MM.1S (cell line): ENCODE measurements around the gene CHM.

Source experiments
- DNase-seq: peaks from one replicate; pipeline ENCODE4 v3.0.0-alpha.2; 2015
- H2AFZ ChIP-seq: fragments of 300-600 bp; sonication (generic); 2 replicates; pipeline ENCODE4 v1.6.0; 2016; ENCODE audit warnings: antibody characterized with exemption, low read length
- H3F3A ChIP-seq: fragments of 300-600 bp; sonication (generic); 2 replicates; pipeline ENCODE4 v1.6.1; 2016; ENCODE audit warnings: mild to moderate bottlenecking, antibody characterized with exemption, low read length, moderate library complexity, mixed read lengths; ENCODE audit not compliant: insufficient read depth
- H3K27ac ChIP-seq: fragments of 300-600 bp; sonication (generic); 2 replicates; pipeline ENCODE4 v1.5.1; 2016; ENCODE audit warnings: mild to moderate bottlenecking, low read length
- H3K27me3 ChIP-seq: fragments of 300-600 bp; sonication (generic); replicated peaks from 2 replicates; pipeline ENCODE4 v1.6.0; 2016; ENCODE audit warnings: low read length; ENCODE audit not compliant: insufficient read depth
- H3K36me3 ChIP-seq: fragments of 300-600 bp; sonication (generic); replicated peaks from 2 replicates; pipeline ENCODE4 v1.6.1; 2016; ENCODE audit warnings: mild to moderate bottlenecking, low read length, mixed read lengths; ENCODE audit not compliant: insufficient read depth
- H3K4me1 ChIP-seq: fragments of 300-600 bp; sonication (generic); 2 replicates; pipeline ENCODE4 v1.6.1; 2016; ENCODE audit warnings: low read length, mixed read lengths
- H3K4me2 ChIP-seq: fragments of 300-600 bp; sonication (generic); 2 replicates; pipeline ENCODE4 v1.6.0; 2016; ENCODE audit warnings: low read depth, low read length
- H3K4me3 ChIP-seq: fragments of 300-600 bp; sonication (generic); 2 replicates; pipeline ENCODE4 v1.5.1; 2016; ENCODE audit warnings: low read length, mixed read lengths
- H3K79me2 ChIP-seq: fragments of 300-600 bp; sonication (generic); 2 replicates; pipeline ENCODE4 v1.6.1; 2016; ENCODE audit warnings: mixed run types, low read length, mixed read lengths
- H3K9ac ChIP-seq: fragments of 300-600 bp; sonication (generic); 2 replicates; pipeline ENCODE4 v1.6.1; 2016; ENCODE audit warnings: low read length, mixed read lengths
- H3K9me2 ChIP-seq: fragments of 300-600 bp; sonication (generic); replicated peaks from 2 replicates; pipeline ENCODE4 v1.6.1; 2016; ENCODE audit warnings: mild to moderate bottlenecking, low read length, mixed read lengths; ENCODE audit not compliant: insufficient read depth
- H3K9me3 ChIP-seq: fragments of 300-600 bp; sonication (generic); replicated peaks from 2 replicates; pipeline ENCODE4 v1.6.1; 2016; ENCODE audit warnings: mild to moderate bottlenecking, low read length, mixed read lengths; ENCODE audit not compliant: insufficient read depth
- H4K20me1 ChIP-seq: fragments of 300-600 bp; sonication (generic); 2 replicates; pipeline ENCODE4 v1.6.1; 2016; ENCODE audit warnings: mild to moderate bottlenecking, low read length, moderate library complexity, mixed read lengths; ENCODE audit not compliant: insufficient read depth
- EZH2 ChIP-seq: fragments of 300-600 bp; sonication (generic); optimal IDR thresholded peaks from 2 replicates; pipeline ENCODE3; 2017; ENCODE audit warnings: low read depth, mild to moderate bottlenecking, antibody characterized with exemption, low read length, mixed read lengths
- EZH2phosphoT487 ChIP-seq: fragments of 300-600 bp; sonication (generic); IDR thresholded peaks from 2 replicates; pipeline ENCODE4 v1.6.1; 2018; ENCODE audit warnings: antibody characterized with exemption, low read length
- TF ChIP-seq, protein P1 (sequence below): fragments of 300-600 bp; sonication (generic); IDR thresholded peaks from 2 replicates; pipeline ENCODE4 v1.5.1; 2016; ENCODE audit warnings: antibody characterized with exemption, low read length, mixed read lengths

The CHM gene

GRCh38 chrX:85851418-85851817, 195.9 kb downstream of the CHM start:
- Histone ChIP-seq H2AFZ (no peak overlapping the region), H3K9me3 (no peaks in the 10 kb centered on the region), H3K9ac (no peak overlapping the region), H3K9me2 (no peaks in the 10 kb centered on the region), H4K20me1 (no peaks in the 10 kb centered on the region), H3K4me1 (no peaks in the 10 kb centered on the region), H3K27me3 (no peaks in the 10 kb centered on the region), H3K27ac (no peak overlapping the region), H3K4me3 (no peak overlapping the region), H3K4me2 (no peak overlapping the region), H3F3A (no peaks in the 10 kb centered on the region), H3K79me2 (no peaks in the 10 kb centered on the region), H3K36me3 (no peaks in the 10 kb centered on the region)
- TF ChIP-seq EZH2: no peak
- TF ChIP-seq, protein P1, sequence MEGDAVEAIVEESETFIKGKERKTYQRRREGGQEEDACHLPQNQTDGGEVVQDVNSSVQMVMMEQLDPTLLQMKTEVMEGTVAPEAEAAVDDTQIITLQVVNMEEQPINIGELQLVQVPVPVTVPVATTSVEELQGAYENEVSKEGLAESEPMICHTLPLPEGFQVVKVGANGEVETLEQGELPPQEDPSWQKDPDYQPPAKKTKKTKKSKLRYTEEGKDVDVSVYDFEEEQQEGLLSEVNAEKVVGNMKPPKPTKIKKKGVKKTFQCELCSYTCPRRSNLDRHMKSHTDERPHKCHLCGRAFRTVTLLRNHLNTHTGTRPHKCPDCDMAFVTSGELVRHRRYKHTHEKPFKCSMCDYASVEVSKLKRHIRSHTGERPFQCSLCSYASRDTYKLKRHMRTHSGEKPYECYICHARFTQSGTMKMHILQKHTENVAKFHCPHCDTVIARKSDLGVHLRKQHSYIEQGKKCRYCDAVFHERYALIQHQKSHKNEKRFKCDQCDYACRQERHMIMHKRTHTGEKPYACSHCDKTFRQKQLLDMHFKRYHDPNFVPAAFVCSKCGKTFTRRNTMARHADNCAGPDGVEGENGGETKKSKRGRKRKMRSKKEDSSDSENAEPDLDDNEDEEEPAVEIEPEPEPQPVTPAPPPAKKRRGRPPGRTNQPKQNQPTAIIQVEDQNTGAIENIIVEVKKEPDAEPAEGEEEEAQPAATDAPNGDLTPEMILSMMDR: peak; percentile 32
- peak; percentile 27 for DNase-seq

DNA sequence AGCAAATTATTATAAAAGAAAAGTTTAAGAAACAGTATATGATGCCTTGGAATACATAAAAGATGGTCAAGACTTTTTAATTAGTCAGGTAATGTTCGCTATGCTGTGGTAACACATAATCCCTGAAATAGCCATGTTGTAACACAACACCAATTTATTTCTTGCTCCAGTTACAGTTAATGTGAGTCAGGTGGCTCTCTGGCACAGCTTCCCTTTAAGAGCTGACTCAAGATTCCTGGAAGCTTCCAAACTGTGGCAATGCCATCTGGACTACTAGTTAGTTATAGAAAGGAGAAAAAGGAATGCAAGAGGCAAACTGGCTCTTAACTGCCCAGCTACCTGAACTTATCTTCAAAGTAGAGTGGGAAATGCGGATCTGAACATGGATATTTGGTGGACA, 210.5 kb downstream of the CHM start:
- Histone ChIP-seq H3K4me3 (no peak overlapping the region), H3K79me2 (no peaks in the 10 kb centered on the region), H3K9me3 (no peaks in the 10 kb centered on the region), H3K36me3 (no peaks in the 10 kb centered on the region), H3K4me2 (no peak overlapping the region), H3K27ac (no peak overlapping the region), H3K9ac (no peak overlapping the region), H3K27me3 (no peaks in the 10 kb centered on the region), H3K9me2 (no peaks in the 10 kb centered on the region), H4K20me1 (no peaks in the 10 kb centered on the region), H3K4me1 (no peaks in the 10 kb centered on the region), H3F3A (no peaks in the 10 kb centered on the region), H2AFZ (no peak overlapping the region)
- DNase-seq: no peak
- TF ChIP-seq, protein P1: no peak
- TF ChIP-seq EZH2phosphoT487: no peak

DNA sequence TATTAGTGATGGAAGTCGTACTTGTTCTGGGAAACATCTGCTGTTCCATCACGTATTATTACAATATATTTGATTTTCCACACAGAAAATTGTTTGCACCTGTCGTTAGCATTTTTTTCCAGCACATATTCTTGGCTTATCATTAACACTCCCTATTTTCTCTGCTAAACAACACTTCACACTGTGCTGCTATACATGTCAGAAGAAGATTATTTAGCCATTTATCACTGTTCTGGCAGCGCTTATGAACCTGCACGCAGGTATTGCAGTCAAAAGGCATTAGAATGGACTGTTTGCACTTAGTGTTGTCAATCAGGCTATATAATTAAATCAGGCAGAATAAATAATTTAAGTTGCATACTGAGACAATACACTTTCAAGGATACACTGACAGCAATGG, 218.6 kb downstream of the CHM start:
- no peaks in the 10 kb centered on the region for H3K27me3 ChIP-seq
- H3K27ac ChIP-seq: no peak overlapping the region

More for the DNA sequence above, 218.6 kb downstream of the CHM start:
- Histone ChIP-seq H3K36me3 (no peaks in the 10 kb centered on the region), H3F3A (no peaks in the 10 kb centered on the region), H3K79me2 (no peaks in the 10 kb centered on the region), H3K4me3 (no peak overlapping the region), H3K4me2 (no peak overlapping the region), H2AFZ (no peak overlapping the region), H3K9ac (no peak overlapping the region), H3K4me1 (no peaks in the 10 kb centered on the region), H3K9me2 (no peaks in the 10 kb centered on the region), H4K20me1 (no peaks in the 10 kb centered on the region), H3K9me3 (no peaks in the 10 kb centered on the region)
- TF ChIP-seq EZH2phosphoT487: no peak
- TF ChIP-seq, protein P1: no peak
- TF ChIP-seq EZH2: no peak
- no peak for DNase-seq
